ENCODE results near the gene CDH5. TPM values are rescaled to one million over a fixed set of nuclear protein-coding genes. Genes with fewer than 3 reads are reported as not detected.

The CDH5 gene
- total and polyA plus RNA-seq, 9 donors = 6.0 to 36.8 (median 13.4) TPM

DNA sequence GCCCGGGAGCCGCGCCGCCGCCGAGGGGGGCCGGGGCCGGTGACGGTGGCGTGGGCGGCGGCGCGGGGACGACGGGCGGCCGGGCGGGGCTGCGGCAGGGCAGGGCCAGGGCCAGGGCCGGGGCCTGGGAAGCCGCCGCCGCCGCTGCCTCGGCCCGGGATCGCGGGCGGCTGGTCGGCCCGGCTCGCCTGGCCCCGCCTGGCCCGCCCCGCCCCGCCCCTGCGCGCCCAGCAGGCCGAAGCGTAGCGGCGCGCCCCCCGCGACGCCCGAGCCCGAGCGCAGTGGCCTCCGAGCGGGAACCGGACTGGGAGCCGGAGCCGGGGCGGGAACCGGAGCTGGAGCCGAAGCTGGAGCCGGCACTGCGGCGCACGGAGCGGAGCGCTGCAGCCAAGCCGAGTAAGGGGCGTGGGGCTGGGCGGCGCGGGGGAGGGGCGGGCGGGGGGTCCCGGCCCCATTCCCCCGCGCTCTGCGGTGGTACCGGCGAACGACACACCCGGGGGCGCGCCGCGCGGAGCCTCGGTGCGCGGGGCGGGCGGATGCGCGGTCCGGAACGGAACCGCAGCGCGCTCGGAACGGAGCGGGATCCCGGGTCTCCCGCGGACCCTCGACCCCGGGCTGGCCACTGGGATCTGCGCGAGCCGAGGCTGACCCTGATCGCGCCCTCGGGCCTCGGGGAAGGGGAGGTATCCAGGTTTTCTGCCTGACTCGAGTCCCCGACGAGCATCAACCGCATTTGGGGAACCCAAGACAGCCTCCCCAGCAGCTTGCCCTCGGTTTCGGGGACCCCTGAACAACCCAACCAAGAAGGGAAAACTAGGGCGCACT lies 60.8 kb downstream of the CDH5 start, which contains the start of gene BEAN1:
Gene BEAN1, plus strand, starts transcription at position 260 of the 825 bp plus-strand sequence. CDS start 10,382 bp downstream, outside the sequence.
- Histone ChIP-seq H3K27ac (no peak within 1 kb of the TSS), H3K9me3 (no peaks in the 10 kb centered on the region), H3K27me3 (no peaks in the 10 kb centered on the region), H3K4me3 (peak within 1 kb of the TSS; percentile 29), H3K4me1 (ENCODE audit: insufficient read depth) (peaks cover 4% of the 10 kb centered on the region), H3K36me3 (no peaks in the 10 kb centered on the region)
- WGBS, 3 donors = 1 to 4% (median 2%) methylated on average over 27 to 118 of the region's 118 CpGs
- DNase-seq = peak in 4 of 5 donors; percentile 16 to 53 (median 38)
- no peak for TF ChIP-seq POLR2A (IDR thresholded peaks at IDR 0.05)
- no peak for TF ChIP-seq EP300 (IDR thresholded peaks at IDR 0.05)
- TF ChIP-seq, protein P1, sequence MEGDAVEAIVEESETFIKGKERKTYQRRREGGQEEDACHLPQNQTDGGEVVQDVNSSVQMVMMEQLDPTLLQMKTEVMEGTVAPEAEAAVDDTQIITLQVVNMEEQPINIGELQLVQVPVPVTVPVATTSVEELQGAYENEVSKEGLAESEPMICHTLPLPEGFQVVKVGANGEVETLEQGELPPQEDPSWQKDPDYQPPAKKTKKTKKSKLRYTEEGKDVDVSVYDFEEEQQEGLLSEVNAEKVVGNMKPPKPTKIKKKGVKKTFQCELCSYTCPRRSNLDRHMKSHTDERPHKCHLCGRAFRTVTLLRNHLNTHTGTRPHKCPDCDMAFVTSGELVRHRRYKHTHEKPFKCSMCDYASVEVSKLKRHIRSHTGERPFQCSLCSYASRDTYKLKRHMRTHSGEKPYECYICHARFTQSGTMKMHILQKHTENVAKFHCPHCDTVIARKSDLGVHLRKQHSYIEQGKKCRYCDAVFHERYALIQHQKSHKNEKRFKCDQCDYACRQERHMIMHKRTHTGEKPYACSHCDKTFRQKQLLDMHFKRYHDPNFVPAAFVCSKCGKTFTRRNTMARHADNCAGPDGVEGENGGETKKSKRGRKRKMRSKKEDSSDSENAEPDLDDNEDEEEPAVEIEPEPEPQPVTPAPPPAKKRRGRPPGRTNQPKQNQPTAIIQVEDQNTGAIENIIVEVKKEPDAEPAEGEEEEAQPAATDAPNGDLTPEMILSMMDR (IDR thresholded peaks at IDR 0.05) = no peak
- intact Hi-C loops (cut with DNase I) = no loop called here

DNA sequence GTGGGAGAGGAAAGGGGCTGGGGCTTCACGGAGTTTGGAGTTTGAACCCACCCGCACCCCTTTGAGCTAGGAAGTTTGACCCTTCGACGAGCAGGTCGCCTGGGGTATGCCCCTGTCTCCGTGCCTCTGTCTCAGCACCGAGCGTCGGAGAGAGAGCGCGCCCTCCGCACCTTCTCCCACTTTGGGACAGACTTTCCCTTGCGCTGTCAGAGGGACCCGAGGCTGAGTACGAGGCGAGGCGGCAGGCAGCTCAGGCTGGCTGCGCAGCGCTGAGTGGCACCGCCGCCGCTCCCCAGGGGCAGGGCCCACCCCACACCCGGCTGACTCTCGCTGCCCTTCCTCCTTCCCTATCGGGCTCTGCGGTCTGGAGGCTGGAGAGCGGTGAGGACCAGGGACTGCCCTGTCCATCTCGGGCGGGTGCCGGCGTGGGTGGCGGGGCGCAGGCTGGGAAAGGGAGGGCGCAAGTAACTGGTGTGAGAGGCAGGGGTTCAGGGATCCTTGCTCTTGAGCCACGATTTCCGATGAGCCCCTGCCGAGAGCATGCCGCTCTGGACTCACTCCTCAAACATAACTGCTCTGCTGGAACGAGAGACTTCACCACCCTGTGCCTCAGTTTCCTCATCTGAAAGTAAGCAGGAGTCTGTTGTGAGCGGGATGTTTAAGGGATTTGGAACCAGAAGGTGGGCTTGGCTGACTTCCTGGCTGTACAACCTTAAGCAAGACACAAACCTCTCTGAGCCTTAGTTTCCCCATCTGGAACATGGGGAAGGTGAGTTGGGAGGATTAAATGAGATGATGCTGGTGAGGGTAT lies 61.6 kb downstream of the CDH5 start:
- TF ChIP-seq POLR2A (IDR thresholded peaks at IDR 0.05) = no peak
- TF ChIP-seq EP300 (IDR thresholded peaks at IDR 0.05) = no peak
- TF ChIP-seq, protein P1 (IDR thresholded peaks at IDR 0.05) = no peak
- 6 to 8% (median 7%) methylated on average over 40 of the region's 40 CpGs for WGBS, 3 donors
- DNase-seq = no peak
- H3K36me3 ChIP-seq = no peaks in the 10 kb centered on the region
- no peaks in the 10 kb centered on the region for H3K9me3 ChIP-seq
- no peak overlapping the region for H3K4me3 ChIP-seq
- no peaks in the 10 kb centered on the region for H3K27me3 ChIP-seq
- H3K27ac ChIP-seq = no peak overlapping the region
- peaks cover 4% of the 10 kb centered on the region for H3K4me1 ChIP-seq (ENCODE audit: insufficient read depth)
- intact Hi-C loops (cut with DNase I) = no loop called here

DNA sequence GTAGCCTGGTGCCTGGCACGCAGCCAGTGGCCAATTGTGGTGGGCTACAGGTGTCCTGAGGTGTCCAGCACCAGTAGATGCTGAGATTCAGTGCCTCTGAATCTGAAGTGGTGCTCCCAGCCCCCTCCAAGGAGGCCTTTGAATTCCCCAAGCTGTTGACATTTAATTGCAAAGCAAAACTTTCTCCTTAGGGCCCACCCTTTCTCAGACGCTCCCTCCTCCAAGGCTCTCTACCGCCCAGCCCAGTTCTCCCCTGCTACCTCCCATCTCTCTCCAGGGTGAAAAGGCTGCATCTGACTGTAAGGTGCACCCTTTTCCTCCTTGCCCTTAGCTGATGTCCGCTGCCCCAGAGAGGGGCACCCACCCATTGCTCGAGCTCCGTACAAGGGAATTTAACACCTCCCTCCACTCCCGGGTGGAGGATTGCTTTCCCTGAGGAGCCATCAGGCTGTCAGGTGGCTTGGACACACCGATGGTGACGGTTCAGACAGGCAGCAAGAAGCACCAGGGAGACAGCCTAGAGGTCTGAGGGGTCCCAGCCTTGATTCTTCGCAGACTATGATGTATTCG lies 62.3 kb downstream of the CDH5 start:
- DNase-seq = no peak
- intact Hi-C loops (cut with DNase I) = no loop called here
- H3K4me1 ChIP-seq (ENCODE audit: insufficient read depth) = peaks cover 4% of the 10 kb centered on the region
- no peaks in the 10 kb centered on the region for H3K9me3 ChIP-seq
- H3K27me3 ChIP-seq = no peaks in the 10 kb centered on the region
- no peak overlapping the region for H3K27ac ChIP-seq
- H3K36me3 ChIP-seq = no peaks in the 10 kb centered on the region
- WGBS, 3 donors = 39 to 51% (median 47%) methylated on average over 11 of the region's 11 CpGs
- TF ChIP-seq POLR2A (IDR thresholded peaks at IDR 0.05) = no peak
- H3K4me3 ChIP-seq = no peak overlapping the region

DNA sequence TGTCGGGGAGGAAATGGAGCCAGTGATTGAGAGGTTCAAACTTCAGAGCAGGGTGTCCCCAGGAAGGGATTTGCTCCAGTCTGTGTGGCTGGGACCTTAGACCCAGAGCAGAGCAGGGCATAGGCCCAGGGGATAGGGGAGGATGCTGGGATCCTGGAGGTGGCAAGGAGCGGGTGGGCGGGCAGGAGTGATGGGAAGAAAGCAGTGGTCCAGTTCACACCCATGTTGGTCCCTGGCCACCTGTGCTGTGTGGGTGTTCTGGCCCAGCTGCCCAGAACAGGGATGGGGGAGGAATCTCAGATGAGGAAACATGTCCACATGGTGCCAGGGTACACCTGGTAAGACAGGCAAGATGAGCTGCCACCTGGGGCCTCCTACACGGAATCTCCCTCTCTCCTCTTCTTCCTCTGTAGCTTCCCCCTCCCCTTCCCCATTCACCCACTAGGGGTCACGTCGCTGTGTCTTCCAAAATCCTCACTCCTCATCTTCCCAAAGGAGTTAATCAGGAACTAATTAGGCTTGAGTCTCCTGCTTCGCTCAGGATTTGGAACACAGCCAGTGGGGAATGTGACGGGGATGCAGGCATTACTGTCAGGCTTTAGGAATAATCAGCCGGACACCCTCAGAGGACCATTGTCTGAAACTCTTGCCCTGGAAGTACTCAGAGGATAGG lies 62.9 kb downstream of the CDH5 start:
- H3K27me3 ChIP-seq = no peaks in the 10 kb centered on the region
- WGBS, 3 donors = 53 to 58% (median 55%) methylated on average over 9 of the region's 9 CpGs
- no peaks in the 10 kb centered on the region for H3K36me3 ChIP-seq

More for the DNA sequence above, 62.9 kb downstream of the CDH5 start:
- Histone ChIP-seq H3K4me1 (ENCODE audit: insufficient read depth) (peaks cover 4% of the 10 kb centered on the region), H3K9me3 (no peaks in the 10 kb centered on the region), H3K4me3 (no peak overlapping the region), H3K27ac (no peak overlapping the region)
- intact Hi-C loops (cut with DNase I) = no loop called here
- DNase-seq = no peak
- TF ChIP-seq POLR2A (IDR thresholded peaks at IDR 0.05) = no peak
- TF ChIP-seq EP300 (IDR thresholded peaks at IDR 0.05) = no peak
- TF ChIP-seq, protein P1 (IDR thresholded peaks at IDR 0.05) = no peak
